HG02642 (cell line): ENCODE data around the gene CT47B1.
"Not testable (repeated sequence)": the region's sequence is repeated elsewhere in the genome, so short reads cannot be mapped to it uniquely, and the experiment has no call there.

Experiments used
- ATAC-seq: cut with Tn5 transposase; IDR thresholded peaks from one replicate; pipeline ENCODE4 v1.9.1; 2021; ENCODE audit warnings: mild to moderate bottlenecking; ENCODE audit not compliant: unreplicated experiment, poor library complexity

Gene CT47B1

GRCh38 chrX:120875766-120876165 lies at the start of gene CT47B1:
Gene CT47B1, minus strand, starts transcription at chrX:120875866. Its CDS starts 196 bp downstream, at chrX:120875670.
- ATAC-seq = not testable (repeated sequence)

- ATAC-seq = no peak
Measured at GRCh38 chrX:120874678-120875557, 748 bp downstream of the CT47B1 start.

GRCh38 chrX:120857240-120857639 lies 18.4 kb downstream of the CT47B1 start:
- ATAC-seq = no peak

- no peak for ATAC-seq
Measured at GRCh38 chrX:120840827-120841226, 34.8 kb downstream of the CT47B1 start.

- ATAC-seq = no peak
Measured at GRCh38 chrX:120839491-120839890, 36.2 kb downstream of the CT47B1 start.

GRCh38 chrX:120827213-120827612 lies 48.5 kb downstream of the CT47B1 start:
- ATAC-seq = not testable (repeated sequence)

- ATAC-seq = no peak
Measured at GRCh38 chrX:120825146-120825545, 50.5 kb downstream of the CT47B1 start.

GRCh38 chrX:120824021-120824420 lies 51.6 kb downstream of the CT47B1 start:
- no peak for ATAC-seq

GRCh38 chrX:120823556-120823955 lies 52.1 kb downstream of the CT47B1 start:
- no peak for ATAC-seq
